ENCODE data around the gene PRIMPOL.

DNA sequence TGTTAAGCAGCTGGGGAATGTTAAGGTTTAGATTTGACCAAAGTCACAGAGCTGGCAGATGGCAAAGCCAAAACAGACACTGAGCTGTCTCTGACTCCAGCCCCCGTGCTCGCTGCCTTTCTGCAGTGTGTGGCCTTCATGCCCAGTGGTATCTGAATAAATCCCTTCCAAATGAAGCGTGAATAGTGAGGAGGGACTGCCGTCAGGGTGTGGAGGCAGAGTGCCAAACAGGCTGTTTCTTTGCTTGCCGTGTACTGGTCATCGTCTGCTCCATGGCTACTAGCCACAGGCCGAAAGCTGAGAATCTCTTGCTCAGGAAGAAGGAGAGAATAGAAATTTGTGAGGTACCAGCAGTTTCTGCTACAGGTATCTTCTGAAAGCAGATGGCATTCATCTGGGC lies 19.7 kb downstream of the PRIMPOL start:
- no peak for TF ChIP-seq CTCF (conservative IDR thresholded peaks at IDR 0.05)
- no peak for TF ChIP-seq EZH2 (IDR thresholded peaks at IDR 0.05; ENCODE audit: low read depth)
